NOMO-1 (cell line): ENCODE results near the gene KY.

ENCODE experiments used
- DNase-seq, 2 experiments: peaks; one replicate each; lab custom pipeline; 2025; ENCODE audit not compliant: unreplicated experiment in 2 of 2; lab: John Stamatoyannopoulos, UW

Gene KY

GRCh38 chr3:134620476-134621115 lies 30.2 kb downstream of the KY start:
- no peak for DNase-seq

- no peak for DNase-seq
Measured at GRCh38 chr3:134619884-134620445, 30.9 kb downstream of the KY start.

- DNase-seq: no peak
Measured at GRCh38 chr3:134619301-134619615, 31.6 kb downstream of the KY start.

GRCh38 chr3:134618478-134619300 lies 32.1 kb downstream of the KY start:
- no peak for DNase-seq

GRCh38 chr3:134617608-134618477 lies 33.0 kb downstream of the KY start:
- no peak for DNase-seq

GRCh38 chr3:134615743-134616142 lies 35.1 kb downstream of the KY start:
- no peak for DNase-seq

GRCh38 chr3:134614955-134615354 lies 35.9 kb downstream of the KY start:
- DNase-seq: no peak

- DNase-seq: no peak
Measured at GRCh38 chr3:134613006-134613520, 37.8 kb downstream of the KY start.

GRCh38 chr3:134611516-134611915 lies 39.3 kb downstream of the KY start:
- DNase-seq: no peak

- DNase-seq: no peak
Measured at GRCh38 chr3:134610432-134611385, 40.1 kb downstream of the KY start.

- DNase-seq: no peak
Measured at GRCh38 chr3:134609821-134610431, 40.9 kb downstream of the KY start.

GRCh38 chr3:134608771-134609435 lies 41.9 kb downstream of the KY start:
- DNase-seq: no peak

GRCh38 chr3:134608023-134608770 lies 42.6 kb downstream of the KY start:
- DNase-seq: no peak

- DNase-seq: peak; percentile 41 to 57
Measured at GRCh38 chr3:134607054-134608022, 43.5 kb downstream of the KY start.

GRCh38 chr3:134606033-134607025 lies 44.5 kb downstream of the KY start:
- DNase-seq: peak; percentile 57

GRCh38 chr3:134605556-134605955 lies 45.3 kb downstream of the KY start:
- no peak for DNase-seq
